Activated gamma-delta T cell treated with Interleukin-2 at 50 U/mL for 16 hours (primary cell): ENCODE data around the gene WNK1.
"Not testable (repeated sequence)": the region's sequence is repeated elsewhere in the genome, so short reads cannot be mapped to it uniquely, and the experiment has no call there.

Experiments used
- DNase-seq: peaks from one replicate; pipeline ENCODE4 v3.0.0-alpha.2; 2020

WNK1 gene

DNA sequence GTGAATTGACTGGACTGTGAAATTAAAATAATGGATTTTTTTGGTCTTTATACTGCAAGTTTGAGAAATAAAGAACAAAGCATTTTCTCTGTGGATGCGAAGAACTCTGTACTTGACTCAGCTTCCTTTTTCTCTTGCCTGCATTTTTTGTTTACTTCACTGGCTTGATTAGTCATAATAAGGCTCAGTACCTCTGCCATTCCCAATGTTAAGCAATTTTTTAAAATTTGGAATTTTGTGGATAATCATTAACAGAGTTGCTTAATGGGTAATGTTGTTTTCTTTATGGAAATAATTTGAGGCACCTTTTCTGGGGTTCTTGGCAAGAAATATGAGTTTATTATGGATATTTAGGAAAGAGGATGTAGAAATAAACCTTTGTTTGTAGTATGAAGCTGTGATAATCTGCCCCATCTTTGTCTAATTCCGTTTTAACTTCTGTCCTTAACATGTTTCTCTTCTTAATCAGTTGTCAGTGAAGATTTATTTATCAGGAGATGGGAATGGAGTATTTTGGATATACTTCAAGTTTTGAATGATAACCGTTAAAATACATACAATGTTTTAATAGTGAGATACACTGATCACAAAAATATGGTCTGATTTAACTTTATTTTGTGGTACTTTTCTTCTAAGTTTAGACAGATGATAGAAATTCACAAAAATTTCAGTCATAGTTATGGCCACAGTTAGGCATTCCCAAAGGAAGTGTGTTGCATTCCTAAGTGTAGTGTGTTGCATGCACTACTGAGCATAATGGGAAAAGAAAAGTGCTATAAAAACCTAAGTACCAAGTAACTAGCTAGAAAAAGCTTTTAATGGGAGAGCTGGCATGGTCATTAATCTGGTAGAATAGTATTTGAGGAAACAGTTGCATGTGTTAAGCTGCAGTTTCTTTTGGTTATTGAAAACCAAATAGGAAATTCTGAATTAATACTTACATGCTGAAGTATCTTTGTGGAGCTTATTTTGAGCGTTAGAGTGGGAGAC lies 27.7 kb downstream of the WNK1 start:
- no peak for DNase-seq

DNA sequence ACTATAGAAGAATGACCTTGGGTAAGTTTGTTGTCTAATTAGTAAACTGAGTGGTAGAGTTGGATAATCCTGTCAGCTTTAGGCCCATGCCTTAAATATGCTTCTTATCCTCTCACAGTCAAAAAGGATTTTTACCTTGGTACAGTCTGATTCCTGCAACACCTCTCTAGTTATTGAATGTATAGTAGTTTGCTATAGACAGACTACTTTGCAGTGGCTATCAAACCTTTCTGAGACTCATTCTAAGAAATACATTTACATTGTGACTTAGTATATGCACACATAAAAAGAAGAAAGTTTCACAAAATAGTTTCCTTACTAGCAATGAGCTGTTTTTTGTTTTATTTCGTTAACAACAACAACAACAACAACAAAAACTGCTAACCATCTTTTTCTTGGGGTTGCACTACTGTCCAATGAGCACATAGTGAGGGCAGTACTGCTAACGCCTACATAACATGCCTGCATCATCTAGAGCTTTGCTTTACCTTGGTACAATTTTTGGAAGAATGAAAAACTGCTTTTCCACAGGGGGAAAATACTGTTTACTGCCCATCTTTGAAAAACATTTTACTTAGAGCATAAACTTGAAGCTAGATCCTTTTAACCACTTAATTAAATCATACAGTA lies 28.5 kb downstream of the WNK1 start:
- no peak for DNase-seq

DNA sequence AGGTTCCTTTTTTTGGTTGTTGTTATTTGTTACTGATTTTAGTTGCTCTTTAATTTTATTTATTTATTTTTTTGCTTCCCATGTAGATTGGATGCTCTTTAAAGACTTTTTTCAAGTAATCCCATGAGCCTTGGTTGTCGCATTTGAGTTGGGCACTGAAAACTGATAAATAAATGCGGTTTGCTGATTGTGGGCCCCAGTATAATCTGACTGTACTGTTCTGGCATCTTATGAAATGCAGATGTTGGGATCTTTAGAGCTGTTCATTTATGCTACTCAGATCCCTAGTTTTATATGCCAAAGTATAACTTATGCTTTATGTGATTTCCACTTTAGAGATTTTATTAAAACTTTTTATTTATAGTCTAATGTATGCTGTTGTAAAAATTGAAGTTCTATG lies 33.3 kb downstream of the WNK1 start:
- DNase-seq = no peak

DNA sequence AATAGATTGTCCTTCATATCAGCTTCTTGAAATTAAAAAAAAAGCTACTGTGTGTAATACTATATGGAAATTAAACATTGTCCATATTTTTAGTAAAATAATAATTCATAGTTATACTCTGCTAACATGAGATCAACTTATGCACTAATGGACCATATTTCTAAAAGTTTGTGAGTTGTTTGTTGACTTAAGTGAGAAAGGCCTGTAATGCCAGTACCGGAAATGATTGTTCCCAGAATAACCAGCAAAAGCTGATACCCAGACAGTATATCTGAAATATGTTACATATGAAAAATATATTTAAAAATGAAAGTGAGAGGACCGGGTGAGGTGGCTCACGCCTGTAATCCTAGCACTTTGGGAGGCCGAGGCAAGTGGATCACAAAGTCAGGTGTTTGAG lies 35.9 kb downstream of the WNK1 start:
- no peak for DNase-seq

DNA sequence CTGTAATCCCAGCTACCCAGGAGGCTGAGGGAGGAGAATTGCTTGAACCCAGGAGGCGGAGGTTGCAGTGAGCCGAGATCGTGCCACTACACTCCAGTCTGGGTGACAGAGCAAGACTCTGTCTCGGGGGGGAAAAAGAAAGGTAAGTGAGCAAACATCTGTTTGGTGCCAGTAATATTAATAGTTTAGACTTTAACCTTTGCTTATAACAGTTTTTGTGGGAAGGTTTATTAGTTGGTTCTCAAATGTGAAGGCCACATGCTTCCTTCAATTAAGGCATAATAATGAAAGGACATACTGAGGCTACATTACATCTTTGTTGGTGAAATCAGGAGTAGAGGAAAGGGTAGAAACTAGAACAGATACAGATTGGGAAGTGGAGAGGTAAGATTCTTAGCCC lies 36.4 kb downstream of the WNK1 start:
- DNase-seq = not testable (repeated sequence)

DNA sequence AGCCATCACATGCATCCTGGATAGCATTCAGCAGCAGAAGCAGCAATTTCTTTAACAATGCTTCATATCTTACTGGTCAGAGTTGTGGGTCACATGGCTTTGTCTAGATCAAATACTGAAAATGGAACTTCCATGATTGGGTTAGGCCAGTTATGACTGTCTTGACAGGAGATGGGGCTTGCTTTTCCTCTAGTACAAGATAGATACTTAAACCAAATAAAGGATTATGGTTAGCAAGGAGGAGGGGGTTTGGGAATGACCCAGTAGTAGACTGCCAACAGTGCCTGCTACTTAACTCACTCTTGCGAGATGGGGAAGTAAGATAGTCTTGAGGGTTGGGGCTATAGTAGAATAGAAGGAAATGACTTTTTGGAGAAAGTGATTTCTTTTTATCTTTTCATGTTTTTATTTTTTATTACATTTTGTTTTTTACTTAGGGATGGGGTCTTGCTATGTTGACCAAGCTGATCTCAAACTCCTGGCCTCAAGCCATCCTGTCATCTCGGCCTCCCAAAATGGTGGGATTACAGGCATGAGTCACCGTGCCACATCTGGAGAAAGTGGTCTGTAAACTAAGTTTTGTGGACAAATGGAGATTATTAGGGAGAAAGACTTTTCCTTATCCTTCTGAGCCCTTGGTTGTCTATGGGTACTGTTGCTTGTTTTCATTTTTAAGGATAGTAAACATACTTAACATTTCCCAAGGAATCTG lies 37.6 kb downstream of the WNK1 start:
- no peak for DNase-seq

DNA sequence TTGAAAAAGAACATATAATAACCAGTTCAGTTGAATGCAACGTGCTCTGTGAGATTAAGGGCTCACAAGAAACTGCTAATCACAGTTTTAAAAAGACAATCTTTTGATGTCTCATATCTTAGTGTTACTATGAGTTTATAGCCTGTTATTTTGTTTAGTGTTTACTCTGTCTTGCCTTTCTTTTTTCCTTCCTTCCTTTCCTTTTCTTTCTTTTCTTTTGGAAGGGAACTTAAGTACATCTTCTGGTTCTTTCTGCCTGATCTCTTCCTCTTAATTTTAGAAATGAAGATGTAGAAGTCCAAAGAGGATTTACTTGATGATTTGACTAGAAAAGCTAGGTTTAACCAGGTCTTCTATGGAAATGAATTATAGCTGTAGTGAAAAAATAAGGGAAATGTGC lies 38.2 kb downstream of the WNK1 start:
- DNase-seq = no peak

DNA sequence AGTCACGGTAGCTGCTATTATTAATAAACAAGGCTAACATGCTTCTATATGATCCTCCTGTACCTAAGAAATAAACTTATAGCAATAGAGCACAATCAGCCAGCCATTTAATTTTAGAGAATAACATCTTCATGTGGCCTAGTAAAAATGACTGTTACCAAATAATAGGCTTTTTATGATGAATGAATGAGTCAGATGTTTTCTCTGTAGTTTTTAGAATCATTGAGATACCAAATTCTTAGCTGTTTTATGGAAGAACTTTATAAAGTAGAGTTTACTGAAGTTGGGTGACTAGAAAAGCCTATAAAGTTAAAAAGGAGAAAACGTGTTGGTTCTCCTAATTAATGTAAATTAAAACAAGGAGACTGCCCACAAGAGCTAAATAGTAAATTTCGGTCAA lies 40.7 kb downstream of the WNK1 start:
- no peak for DNase-seq

DNA sequence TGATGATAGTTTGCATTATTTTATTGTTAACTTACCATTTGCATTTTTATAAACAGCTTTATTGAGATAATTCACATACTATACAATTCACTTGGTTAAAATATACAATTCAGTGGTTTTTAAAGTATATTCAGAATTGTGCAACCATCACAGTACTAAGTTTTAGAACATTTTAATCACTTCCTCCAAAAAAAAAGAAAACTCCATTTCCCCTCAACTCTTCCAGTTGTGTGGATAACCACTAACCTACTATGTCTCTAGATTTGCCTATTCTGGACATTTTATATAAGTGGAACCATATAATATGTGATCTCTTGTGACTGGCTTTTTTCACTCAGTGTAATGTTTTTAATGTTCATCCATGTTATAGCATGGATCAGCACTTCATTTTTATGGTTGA lies 41.3 kb downstream of the WNK1 start:
- DNase-seq = no peak

DNA sequence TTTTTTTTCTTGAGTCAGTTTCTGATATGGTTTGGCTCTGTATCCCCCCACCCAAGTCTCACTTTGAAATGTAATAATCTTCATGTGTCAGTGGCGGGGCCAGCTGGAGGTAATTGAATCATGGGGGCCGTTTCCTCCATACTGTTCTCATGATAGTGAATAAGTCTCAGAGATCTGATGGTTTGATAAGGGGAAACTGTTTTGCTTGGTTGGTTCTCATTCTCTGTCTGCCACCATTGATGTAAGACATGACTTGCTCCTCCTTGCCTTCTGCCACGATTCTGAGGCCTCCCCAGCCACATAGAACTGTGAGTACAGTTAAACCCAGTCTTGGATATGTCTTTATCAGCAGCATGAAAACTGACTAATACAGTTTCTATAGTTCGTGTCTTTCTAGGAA lies 42.9 kb downstream of the WNK1 start:
- no peak for DNase-seq

DNA sequence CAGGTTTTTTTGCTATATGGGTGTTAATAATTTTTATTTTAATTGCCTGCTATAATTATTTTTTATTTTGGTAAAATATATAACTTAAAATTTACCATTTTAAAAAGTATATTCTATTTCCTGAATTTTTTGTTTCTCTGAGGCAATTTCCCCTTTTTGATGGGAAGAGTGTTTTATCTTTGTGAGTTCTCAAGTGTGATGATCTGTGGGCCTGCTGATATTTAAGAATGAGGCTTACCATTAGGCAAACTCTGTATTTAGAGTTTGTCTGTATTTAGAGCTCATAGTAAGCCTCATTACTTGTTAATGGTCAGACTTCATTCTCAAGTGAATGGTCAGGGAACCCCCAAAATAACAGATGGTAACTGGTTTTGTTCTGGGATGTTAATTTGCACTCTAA lies 48.0 kb downstream of the WNK1 start:
- no peak for DNase-seq

DNA sequence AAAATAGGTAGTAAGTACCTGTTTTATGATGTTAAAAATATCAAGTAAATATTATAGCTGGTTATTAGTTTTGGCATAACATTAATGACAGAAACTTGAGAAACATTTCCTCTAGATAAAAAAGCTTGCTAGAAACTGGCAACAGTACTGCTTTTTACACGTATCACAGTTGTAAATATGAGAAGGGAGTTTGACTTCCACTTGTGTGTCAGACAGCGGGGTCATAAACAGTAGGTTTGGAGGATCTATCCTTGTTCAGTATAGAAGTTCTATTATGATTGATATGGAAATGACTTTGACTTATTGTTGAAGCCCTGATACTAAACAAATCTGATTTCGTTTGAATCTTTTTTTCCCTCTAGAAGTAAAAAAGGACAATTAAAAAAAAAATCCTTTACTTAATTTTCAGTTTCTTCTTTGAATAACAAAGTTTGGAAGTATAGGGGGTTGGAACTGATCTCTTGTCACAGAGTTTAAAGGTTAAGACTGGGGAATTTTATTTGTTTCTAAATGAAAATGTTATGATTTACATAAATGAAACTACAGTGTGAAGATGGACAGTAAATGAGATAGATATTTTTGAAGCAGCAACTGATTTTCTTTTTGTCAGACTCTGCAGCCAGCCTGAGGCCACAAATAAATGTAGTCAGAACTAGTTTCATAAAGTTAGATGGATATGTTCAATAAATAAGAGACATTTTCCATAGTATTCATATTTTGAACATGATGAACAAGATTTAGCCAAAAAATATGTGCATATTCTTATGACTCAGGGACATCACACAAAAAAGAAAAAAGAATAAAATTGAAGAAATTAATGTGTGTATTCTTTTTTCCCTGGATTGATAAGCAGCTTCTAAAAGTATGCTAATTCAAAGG lies 50.1 kb downstream of the WNK1 start:
- no peak for DNase-seq

DNA sequence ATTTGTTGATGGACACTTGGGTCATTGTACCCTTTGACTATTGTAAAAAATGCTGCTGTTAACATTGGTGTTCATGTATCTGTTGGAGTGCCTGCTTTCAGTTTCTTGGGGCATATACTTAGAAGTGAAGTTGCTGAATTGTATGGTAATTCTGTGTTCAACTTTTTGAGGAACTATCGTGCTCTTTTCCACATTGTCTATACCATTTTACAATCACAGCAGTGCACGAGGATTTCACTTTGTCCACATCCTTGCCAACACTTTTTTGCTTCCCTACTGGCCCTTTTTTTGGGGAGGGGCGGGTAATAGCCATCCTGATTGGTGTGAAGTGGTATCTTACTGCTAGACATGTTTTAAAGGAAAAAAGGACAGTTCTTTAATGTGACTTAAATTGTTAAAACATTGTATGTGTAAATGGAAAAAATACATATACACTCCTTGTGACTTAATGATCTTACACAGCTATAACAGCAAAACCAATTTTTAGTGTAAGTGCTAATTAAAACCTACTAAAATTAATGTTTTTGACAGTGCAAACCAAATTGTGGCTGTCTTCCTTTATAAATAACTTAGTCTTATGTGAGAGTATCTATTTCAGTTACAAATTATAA lies 52.7 kb downstream of the WNK1 start:
- DNase-seq = no peak

DNA sequence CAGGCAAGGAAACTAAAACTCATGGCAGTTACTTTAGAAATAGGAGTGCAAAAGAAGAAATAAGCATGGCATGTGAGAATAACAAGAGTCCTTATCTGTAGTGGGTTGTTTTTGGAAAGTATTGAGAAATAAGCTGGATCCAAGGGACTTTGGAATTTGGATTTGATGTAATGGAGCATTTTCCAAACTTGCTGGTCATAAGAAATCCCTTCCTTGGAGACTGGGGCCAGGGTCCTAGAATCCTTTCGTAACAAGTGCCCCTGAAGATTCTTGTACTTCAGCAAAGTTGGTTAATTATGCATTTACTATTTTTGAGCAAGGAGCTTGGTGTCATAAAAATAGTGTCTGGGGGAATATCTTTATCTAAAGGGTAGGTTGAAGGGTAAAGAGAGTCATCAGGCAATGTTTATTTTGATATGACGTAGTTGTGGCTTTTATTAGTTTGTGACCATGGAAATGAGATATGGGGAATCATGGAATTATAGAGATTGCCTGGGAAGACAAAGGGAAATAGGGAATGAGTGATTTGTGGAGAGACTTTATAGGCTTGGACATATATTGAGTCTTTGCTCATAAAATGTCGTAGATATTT lies 53.9 kb downstream of the WNK1 start:
- DNase-seq = no peak

DNA sequence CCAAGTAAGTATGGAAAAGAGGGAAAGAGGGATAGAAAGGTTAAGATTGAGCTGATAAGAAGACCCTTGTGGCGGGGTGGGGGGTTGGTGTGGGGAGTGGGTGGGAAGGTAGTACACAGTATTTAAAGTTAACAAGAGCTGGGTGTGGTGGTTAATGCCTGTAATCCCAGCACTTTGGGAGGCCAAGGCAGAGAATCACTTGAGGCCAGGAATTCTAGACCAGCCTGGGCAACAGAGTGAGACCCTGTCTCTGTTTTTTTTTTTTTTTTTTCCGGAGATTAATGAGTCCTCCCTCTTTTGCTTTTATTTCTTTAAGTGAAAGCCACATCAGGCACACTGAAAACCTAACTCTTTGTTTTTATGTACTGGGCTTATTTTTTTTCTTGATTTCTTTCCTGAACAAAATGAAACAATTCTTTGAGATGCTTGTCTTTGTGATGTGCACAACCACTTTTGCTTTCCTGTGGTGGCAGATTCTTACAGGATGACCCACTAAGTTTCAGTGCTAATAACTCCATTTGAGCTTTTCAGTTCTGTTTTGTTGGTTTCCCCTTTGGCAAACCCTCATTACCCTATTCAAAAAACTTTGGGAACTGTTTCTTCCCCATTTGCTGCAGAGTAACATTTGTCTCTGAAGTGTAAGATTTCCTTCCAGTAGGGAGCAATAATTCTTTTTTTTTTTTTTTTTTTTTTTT lies 54.8 kb downstream of the WNK1 start:
- DNase-seq = no peak

DNA sequence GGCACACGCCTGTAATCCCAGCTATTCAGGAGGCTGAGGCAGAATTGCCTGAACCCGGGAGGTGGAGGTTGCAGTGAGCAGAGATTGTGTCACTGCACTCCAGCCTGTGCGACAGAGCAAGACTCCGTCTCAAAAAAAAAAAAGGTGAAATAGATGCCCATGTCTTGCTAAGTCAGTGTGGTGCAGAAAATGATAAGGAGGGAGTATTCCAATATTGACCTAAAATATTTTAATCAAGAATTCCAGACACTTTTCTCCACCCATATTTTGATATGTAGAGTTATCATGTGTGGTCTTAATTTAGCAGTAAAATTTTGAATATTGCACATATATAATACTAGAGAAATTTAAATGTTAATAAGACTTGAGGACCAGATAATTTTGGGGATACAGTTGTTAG lies 57.7 kb downstream of the WNK1 start:
- no peak for DNase-seq

DNA sequence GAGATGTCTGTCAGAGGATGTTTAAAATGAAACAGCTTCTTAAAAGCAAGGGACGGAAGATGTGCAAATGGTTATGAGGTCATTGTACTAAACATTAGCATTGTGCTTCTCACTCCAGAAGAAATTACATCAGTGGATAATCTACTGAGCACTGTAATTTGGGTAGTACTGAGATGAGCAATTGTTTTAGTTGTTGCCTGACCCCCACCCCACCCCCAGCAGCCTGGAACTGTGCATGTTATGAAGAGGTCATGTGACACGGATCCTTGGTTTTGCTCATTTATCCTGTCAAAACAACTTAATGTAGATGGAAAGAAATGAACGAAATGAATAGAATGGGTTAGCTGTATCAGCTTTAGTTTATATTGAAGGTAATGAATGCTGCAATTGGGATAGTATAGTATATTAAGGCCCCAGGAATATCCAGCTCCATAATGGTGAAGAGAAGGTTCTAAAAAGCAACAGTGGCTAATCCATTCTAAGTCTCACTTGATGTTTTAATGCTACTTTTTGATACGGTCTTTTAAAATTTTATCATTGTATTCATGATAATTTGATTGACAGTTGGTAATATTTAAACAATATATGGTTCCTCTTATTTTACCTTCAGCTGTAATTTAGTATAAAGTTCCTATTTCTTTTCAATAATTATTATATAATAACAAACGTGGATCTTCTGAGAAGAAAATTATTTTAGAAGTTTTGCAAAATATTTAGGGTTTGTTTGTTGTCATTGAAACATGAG lies 58.5 kb downstream of the WNK1 start:
- no peak for DNase-seq

DNA sequence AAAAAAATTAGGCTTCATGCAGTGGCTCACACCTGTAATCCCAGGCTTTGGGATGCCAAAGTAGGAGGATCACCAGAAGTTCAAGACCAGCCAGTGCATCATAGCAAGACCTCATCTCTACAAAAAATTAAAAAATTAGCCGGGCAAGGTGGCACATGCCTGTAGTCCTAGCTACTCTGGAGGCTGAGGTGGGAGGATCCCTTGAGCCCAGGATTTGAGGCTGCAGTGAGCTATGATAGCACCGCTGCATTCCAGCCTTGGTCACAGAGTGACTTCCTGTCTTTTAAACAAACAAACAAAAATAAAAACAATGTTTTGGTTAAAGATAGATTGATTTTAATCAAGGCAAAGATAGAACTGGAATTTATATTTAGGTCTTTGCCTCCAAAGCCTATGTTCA lies 60.6 kb downstream of the WNK1 start:
- no peak for DNase-seq

DNA sequence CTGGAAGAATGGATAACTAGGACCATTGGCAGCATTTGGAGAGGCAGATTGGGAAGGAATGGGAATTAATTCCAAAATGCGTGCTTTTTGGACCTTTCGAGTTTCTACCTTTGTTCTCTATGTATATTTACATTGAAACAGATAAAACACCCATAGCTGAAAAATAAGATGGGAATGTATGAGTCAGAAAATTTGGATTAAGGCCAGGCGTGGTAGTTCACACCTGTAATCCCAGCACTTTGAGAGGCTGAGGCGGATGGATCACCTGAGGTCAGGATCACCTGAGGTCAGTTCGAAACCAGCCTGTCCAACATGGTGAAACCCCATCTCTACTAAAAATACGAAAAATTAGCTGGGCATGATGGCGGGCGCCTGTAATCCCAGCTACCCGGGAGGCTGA lies 65.1 kb downstream of the WNK1 start:
- DNase-seq = not testable (repeated sequence)

DNA sequence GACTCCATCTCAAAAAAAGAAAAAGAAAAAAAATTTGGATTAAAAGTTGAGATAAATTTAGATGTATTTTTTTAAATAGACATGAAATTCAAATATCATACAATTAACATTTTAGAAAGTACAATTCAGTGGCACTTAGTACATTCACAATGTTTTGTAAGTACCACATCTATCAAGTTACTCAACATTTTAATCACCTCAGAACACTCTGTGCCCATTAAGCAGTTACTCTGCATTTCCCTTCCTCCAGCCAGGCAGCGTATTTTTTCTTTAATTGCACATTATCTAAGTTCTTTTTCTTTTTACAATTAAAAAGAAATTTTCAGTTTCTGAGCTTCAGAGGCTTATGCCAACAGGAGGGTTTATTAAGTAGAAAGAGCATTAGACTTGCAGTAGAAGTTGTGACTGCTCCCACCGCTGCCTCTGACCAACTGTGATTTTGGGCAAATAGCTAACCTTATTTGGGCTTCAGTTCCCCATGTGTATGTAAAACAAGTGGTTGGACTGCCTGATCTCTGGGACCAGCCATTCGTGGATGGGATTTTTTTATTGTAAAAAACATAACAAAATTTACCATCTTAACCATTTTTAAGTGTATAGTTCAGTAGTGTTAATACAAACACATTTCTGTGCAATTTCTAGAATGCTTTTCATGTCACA lies 65.7 kb downstream of the WNK1 start:
- no peak for DNase-seq
